AG04450 (cell line): ENCODE results near the gene NKAIN2. TPM values are rescaled to one million over a fixed set of nuclear protein-coding genes. Genes with fewer than 3 reads are reported as not detected.

Experiments used
- CTCF ChIA-PET: fragments of 300-600, 350-600 bp; formaldehyde crosslinking; extraction: SDS; loops from one replicate; lab custom pipeline; 2022; ENCODE audit warnings: antibody characterized with exemption, inconsistent platforms; lab: Charles Lee
- POLR2A ChIA-PET: fragments of 350-600 bp; formaldehyde crosslinking; extraction: SDS; loops from one replicate; lab custom pipeline; 2021; ENCODE audit warnings: antibody characterized with exemption, inconsistent platforms; lab: Yijun Ruan, JAX
- DNase-seq: peaks from one replicate; pipeline ENCODE4 v3.0.0-alpha.2; 2011; ENCODE audit warnings: low read depth, low spot score
- H3K27ac ChIP-seq: one replicate; pipeline ENCODE4 v1.5.1; 2012; ENCODE audit warnings: low read depth, low read length, control low read depth
- H3K27me3 ChIP-seq: one replicate; pipeline ENCODE4 v1.6.0; 2012; ENCODE audit warnings: low read length; ENCODE audit not compliant: control insufficient read depth, insufficient read depth
- H3K4me3 ChIP-seq: 2 replicates; pipeline ENCODE4 v1.5.1; 2011; ENCODE audit warnings: mild to moderate bottlenecking, low read depth, low read length, control low read depth
- H3K9me3 ChIP-seq: 2 replicates; pipeline ENCODE4 v1.5.1; 2012; ENCODE audit warnings: low read length; ENCODE audit not compliant: control insufficient read depth, insufficient read depth
- CTCF ChIP-seq: IDR thresholded peaks from 2 replicates; pipeline ENCODE4 v1.5.1; 2011; ENCODE audit warnings: low read depth, low read length, control low read depth, inconsistent platforms
- polyA plus RNA-seq: library from polyadenylated mRNA; depleted of rRNA; stranded (reverse); fragments of >200 nt; gene quantifications from 2 replicates; pipeline ENCODE4 v1.2.3, GENCODE V29; 2011

Gene NKAIN2
- polyA plus RNA-seq, 1 experiment, result not detected

- DNase-seq, result no peak
- TF ChIP-seq CTCF, result no peak
- Histone ChIP-seq H3K9me3 (no peaks in the 10 kb centered on the region), H3K27me3 (no peaks in the 10 kb centered on the region), H3K27ac (no peak overlapping the region), H3K4me3 (no peak overlapping the region)
- POLR2A ChIA-PET, result no interaction called here
- CTCF ChIA-PET, result no interaction called here
Observed at GRCh38 chr6:124036384-124036783, 232.7 kb downstream of the NKAIN2 start.

- no peak for DNase-seq
- CTCF ChIA-PET, result no interaction called here
- no peak for TF ChIP-seq CTCF
- Histone ChIP-seq H3K4me3 (no peak overlapping the region), H3K27me3 (no peaks in the 10 kb centered on the region), H3K9me3 (no peaks in the 10 kb centered on the region), H3K27ac (no peak overlapping the region)
- POLR2A ChIA-PET, result no interaction called here
Observed at GRCh38 chr6:124040655-124041054, 237.0 kb downstream of the NKAIN2 start.

GRCh38 chr6:124052120-124052519 lies 248.5 kb downstream of the NKAIN2 start:
- Histone ChIP-seq H3K9me3 (no peaks in the 10 kb centered on the region), H3K4me3 (no peak overlapping the region), H3K27me3 (no peaks in the 10 kb centered on the region), H3K27ac (no peak overlapping the region)
- ChIA-PET POLR2A (no interaction called here), CTCF (no interaction called here)
- DNase-seq, result no peak
- TF ChIP-seq CTCF, result no peak

GRCh38 chr6:124053315-124053714 lies 249.7 kb downstream of the NKAIN2 start:
- Histone ChIP-seq H3K27me3 (no peaks in the 10 kb centered on the region), H3K4me3 (no peak overlapping the region), H3K27ac (no peak overlapping the region), H3K9me3 (no peaks in the 10 kb centered on the region)
- ChIA-PET POLR2A (no interaction called here), CTCF (no interaction called here)
- no peak for DNase-seq
- no peak for TF ChIP-seq CTCF

- no peak overlapping the region for H3K27ac ChIP-seq
- DNase-seq, result no peak
- no peaks in the 10 kb centered on the region for H3K27me3 ChIP-seq
- TF ChIP-seq CTCF, result no peak
- H3K9me3 ChIP-seq, result no peaks in the 10 kb centered on the region
- ChIA-PET CTCF (no interaction called here), POLR2A (no interaction called here)
- H3K4me3 ChIP-seq, result no peak overlapping the region
Observed at GRCh38 chr6:124054034-124054433, 250.4 kb downstream of the NKAIN2 start.
